Hepatocyte (in vitro differentiated cells): ENCODE data around the gene TOR1B.

ENCODE experiments used
- EZH2 ChIP-seq: fragments of 200-600 bp; sonication (generic); IDR thresholded peaks from 2 replicates; pipeline ENCODE4 v1.6.1; 2016; ENCODE audit warnings: antibody characterized with exemption, mild to moderate bottlenecking, borderline replicate concordance
- TF ChIP-seq, protein P1 (sequence below): fragments of 200-600 bp; sonication (generic); IDR thresholded peaks from 2 replicates; pipeline ENCODE4 v1.5.1; 2016; ENCODE audit warnings: antibody characterized with exemption, mild to moderate bottlenecking; ENCODE audit not compliant: poor library complexity

DNA sequence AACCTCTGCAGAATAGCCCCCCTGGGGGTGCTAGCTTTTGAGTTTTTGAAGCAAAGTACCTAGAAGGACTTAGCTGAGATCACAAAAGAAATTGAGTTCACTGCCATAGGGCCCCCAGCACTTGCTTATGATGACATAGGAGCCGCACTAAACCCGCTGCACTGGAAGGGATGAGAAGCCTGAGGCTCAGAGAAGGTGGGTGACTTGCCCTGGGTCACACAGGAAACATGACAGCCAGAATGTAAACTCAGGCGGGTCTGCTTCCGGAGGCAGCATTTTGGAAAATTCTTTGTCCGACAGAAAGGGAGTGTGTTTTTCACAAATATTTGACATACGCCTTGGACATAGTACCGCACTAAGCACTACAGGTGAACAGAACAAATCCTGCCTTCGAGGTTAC is 8.4 kb upstream of the TOR1B start:
- TF ChIP-seq, protein P1, sequence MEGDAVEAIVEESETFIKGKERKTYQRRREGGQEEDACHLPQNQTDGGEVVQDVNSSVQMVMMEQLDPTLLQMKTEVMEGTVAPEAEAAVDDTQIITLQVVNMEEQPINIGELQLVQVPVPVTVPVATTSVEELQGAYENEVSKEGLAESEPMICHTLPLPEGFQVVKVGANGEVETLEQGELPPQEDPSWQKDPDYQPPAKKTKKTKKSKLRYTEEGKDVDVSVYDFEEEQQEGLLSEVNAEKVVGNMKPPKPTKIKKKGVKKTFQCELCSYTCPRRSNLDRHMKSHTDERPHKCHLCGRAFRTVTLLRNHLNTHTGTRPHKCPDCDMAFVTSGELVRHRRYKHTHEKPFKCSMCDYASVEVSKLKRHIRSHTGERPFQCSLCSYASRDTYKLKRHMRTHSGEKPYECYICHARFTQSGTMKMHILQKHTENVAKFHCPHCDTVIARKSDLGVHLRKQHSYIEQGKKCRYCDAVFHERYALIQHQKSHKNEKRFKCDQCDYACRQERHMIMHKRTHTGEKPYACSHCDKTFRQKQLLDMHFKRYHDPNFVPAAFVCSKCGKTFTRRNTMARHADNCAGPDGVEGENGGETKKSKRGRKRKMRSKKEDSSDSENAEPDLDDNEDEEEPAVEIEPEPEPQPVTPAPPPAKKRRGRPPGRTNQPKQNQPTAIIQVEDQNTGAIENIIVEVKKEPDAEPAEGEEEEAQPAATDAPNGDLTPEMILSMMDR = no peak
- no peak for TF ChIP-seq EZH2
